ENCODE data around the gene THUMPD3. TPM values are rescaled to one million over a fixed set of nuclear protein-coding genes. Genes with fewer than 3 reads are reported as not detected.
A peak's percentile ranks its signal among the peaks of the same experiment; 100 is the strongest.

The THUMPD3 gene
- total RNA-seq, 4 donors from 2014 or later = 5.4 to 26.9 (median 19.4) TPM

- in situ Hi-C loops (cut with MboI; ENCODE audit: low pct_ligation_motif_present in 1 of 4, low pct_unique_long_range_greater_than_20kb in 1 of 4, low sequenced_read_pairs in 3 of 4) (no loop called here), intact Hi-C loops (cut with DNase I; ENCODE audit: low total_unique reads) (no loop called here)
- no peak overlapping the region for H3K4me3 ChIP-seq
- no peaks in the 10 kb centered on the region for H3K36me3 ChIP-seq
- peaks cover 51 to 94% (median 75%) of the 10 kb centered on the region in 4 donors for H3K4me1 ChIP-seq
- no peak for DNase-seq
- no peaks in the 10 kb centered on the region for H3K27me3 ChIP-seq
- TF ChIP-seq CTCF (IDR thresholded peaks at IDR 0.05) (peak in 1 of 5 experiments; percentile 10), EP300 (IDR thresholded peaks at IDR 0.05; ENCODE audit: low read depth) (no peak)
- whole genome bisulfite sequencing, 2 donors (ENCODE audit: low coverage in 1 of 2) = 0 to 12% methylated on average over 1 of the region's 1 CpG
- peak overlapping the region in 2 of 4 donors; percentile 3 to 24 for H3K27ac ChIP-seq
- no peaks in the 10 kb centered on the region for H3K9me3 ChIP-seq
Observed at GRCh38 chr3:9404680-9405079, 41.8 kb downstream of the THUMPD3 start.

GRCh38 chr3:9405756-9406155, 42.9 kb downstream of the THUMPD3 start:
- WGBS, 2 donors (ENCODE audit: low coverage in 1 of 2) = 35 to 49% methylated on average over 3 of the region's 3 CpGs
- TF ChIP-seq POLR2A (IDR thresholded peaks at IDR 0.05) (no peak), CTCF (IDR thresholded peaks at IDR 0.05) (no peak), EP300 (IDR thresholded peaks at IDR 0.05; ENCODE audit: low read depth) (no peak), POLR2AphosphoS5 (IDR thresholded peaks at IDR 0.05) (no peak)
- no peak overlapping the region for H3K27ac ChIP-seq
- no peak for DNase-seq
- in situ Hi-C loops (cut with MboI; ENCODE audit: low pct_ligation_motif_present in 1 of 4, low pct_unique_long_range_greater_than_20kb in 1 of 4, low sequenced_read_pairs in 3 of 4) = no loop called here
- H3K4me1 ChIP-seq = peaks cover 54 to 90% (median 65%) of the 10 kb centered on the region in 4 donors
- H3K9me3 ChIP-seq = no peaks in the 10 kb centered on the region
- H3K36me3 ChIP-seq = no peaks in the 10 kb centered on the region
- no peak overlapping the region for H3K4me3 ChIP-seq
- H3K27me3 ChIP-seq = no peaks in the 10 kb centered on the region
- intact Hi-C loops (cut with DNase I; ENCODE audit: low total_unique reads) = no loop called here

- Histone ChIP-seq H3K9me3 (no peaks in the 10 kb centered on the region), H3K4me3 (no peak overlapping the region), H3K4me1 (peaks cover 43 to 88% (median 59%) of the 10 kb centered on the region in 4 donors), H3K36me3 (no peaks in the 10 kb centered on the region), H3K27me3 (no peaks in the 10 kb centered on the region), H3K27ac (no peak overlapping the region)
- 77 to 86% methylated on average over 6 to 7 of the region's 7 CpGs for WGBS, 2 donors (ENCODE audit: low coverage in 1 of 2)
- TF ChIP-seq POLR2A (IDR thresholded peaks at IDR 0.05) (no peak), POLR2AphosphoS5 (IDR thresholded peaks at IDR 0.05) (no peak), CTCF (IDR thresholded peaks at IDR 0.05) (no peak), EP300 (IDR thresholded peaks at IDR 0.05; ENCODE audit: low read depth) (no peak)
- no peak for DNase-seq
- intact Hi-C loops (cut with DNase I; ENCODE audit: low total_unique reads) = no loop called here
- in situ Hi-C loops (cut with MboI; ENCODE audit: low pct_ligation_motif_present in 1 of 4, low pct_unique_long_range_greater_than_20kb in 1 of 4, low sequenced_read_pairs in 3 of 4) = no loop called here
Observed at GRCh38 chr3:9406856-9407626, 44.2 kb downstream of the THUMPD3 start.

GRCh38 chr3:9408061-9408460, 45.2 kb downstream of the THUMPD3 start:
- Histone ChIP-seq H3K9me3 (no peaks in the 10 kb centered on the region), H3K36me3 (no peaks in the 10 kb centered on the region), H3K27me3 (no peaks in the 10 kb centered on the region), H3K4me1 (peaks cover 34 to 86% (median 49%) of the 10 kb centered on the region in 4 donors), H3K27ac (no peak overlapping the region), H3K4me3 (no peak overlapping the region)
- in situ Hi-C loops (cut with MboI; ENCODE audit: low pct_ligation_motif_present in 1 of 4, low pct_unique_long_range_greater_than_20kb in 1 of 4, low sequenced_read_pairs in 3 of 4) (no loop called here), intact Hi-C loops (cut with DNase I; ENCODE audit: low total_unique reads) (no loop called here)
- no peak for DNase-seq
- no peak for TF ChIP-seq CTCF (IDR thresholded peaks at IDR 0.05)
- TF ChIP-seq POLR2A (IDR thresholded peaks at IDR 0.05) = no peak
- no peak for TF ChIP-seq POLR2AphosphoS5 (IDR thresholded peaks at IDR 0.05)
- 92 to 93% methylated on average over 6 of the region's 6 CpGs for WGBS, 2 donors (ENCODE audit: low coverage in 1 of 2)

Measured in transverse colon (tissue), 4 donors.